PC-9 (cell line): ENCODE results near the gene HTRA2.
"Not testable (repeated sequence)": the region's sequence is repeated elsewhere in the genome, so short reads cannot be mapped to it uniquely, and the experiment has no call there.

ENCODE experiments used
- CTCF ChIP-seq: fragments of 200-600 bp; sonication (generic); conservative IDR thresholded peaks from 2 replicates; pipeline ENCODE4 v1.6.1; 2017; ENCODE audit warnings: mixed run types, antibody characterized with exemption, mild to moderate bottlenecking, moderate library complexity
- EZH2 ChIP-seq: fragments of 200-600 bp; sonication (generic); IDR thresholded peaks from 2 replicates; pipeline ENCODE4 v1.8.0; 2017; ENCODE audit warnings: antibody characterized with exemption, low read depth

GRCh38 chr2:74561022-74561421 lies 31.3 kb downstream of the HTRA2 start:
- TF ChIP-seq CTCF, EZH2: not testable (repeated sequence)
